ENCODE results near the gene GJD3. TPM values are rescaled to one million over a fixed set of nuclear protein-coding genes. Genes with fewer than 3 reads are reported as not detected.

Gene GJD3
- total and polyA plus RNA-seq, 4 donors, result 0.36 to 0.61 (median 0.40) TPM; not detected in 1

GRCh38 chr17:40313668-40314583 lies 50.6 kb downstream of the GJD3 start:
- H3K27me3 ChIP-seq (ENCODE audit: control insufficient read depth, insufficient read depth, low read length), result no peaks in the 10 kb centered on the region
- peaks cover 7% of the 10 kb centered on the region for H3K36me3 ChIP-seq (ENCODE audit: control insufficient read depth, insufficient read depth, low read length)
- peak in 2 of 6 donors; percentile 27 to 64 for DNase-seq (ENCODE audit: low read depth in 4 of 6, low spot score in 6 of 6)
- WGBS (ENCODE audit: insufficient coverage), result 71% methylated on average over 1 of the region's 7 CpGs
- no peaks in the 10 kb centered on the region for H3K9me3 ChIP-seq (ENCODE audit: control insufficient read depth, insufficient read depth, low read length)
- H3K27ac ChIP-seq (ENCODE audit: low read depth, low read length), result peak overlapping the region; percentile 16
- no peak overlapping the region for H3K4me3 ChIP-seq (ENCODE audit: low read depth, low read length)
- H3K4me1 ChIP-seq (ENCODE audit: control insufficient read depth, insufficient read depth, low read length), result peaks cover 98% of the 10 kb centered on the region

Small RNA genes within 50 kb of the gene (small RNA-seq; reads per million reads assigned to genes)
- gene RF00019 (ENCODE audit: low replicate concordance), result not detected
- not detected for gene RNA5SP441 (ENCODE audit: low replicate concordance)

Other genes starting within 250 kb of the GJD3 start
- 100 to 1,000 TPM in 1 of 2 donors, 10 to 100 TPM in 1; 89.4 to 121 TPM for gene MSL1, start 242.8 kb downstream of the GJD3 start, total RNA-seq
- 100 to 1,000 TPM; 166 to 168 TPM for gene MSL1, start 242.8 kb downstream of the GJD3 start, polyA plus RNA-seq (ENCODE audit: insufficient read length in 2 of 2)
- 10 to 100 TPM; 52.0 to 68.4 TPM for gene CASC3, start 224.2 kb downstream of the GJD3 start, total RNA-seq
- gene CASC3, start 224.2 kb downstream of the GJD3 start, polyA plus RNA-seq (ENCODE audit: insufficient read length in 2 of 2), result 100 to 1,000 TPM; 122 to 133 TPM
- gene RAPGEFL1, start 187.3 kb downstream of the GJD3 start, total RNA-seq, result 10 to 100 TPM; 10.6 to 17.7 TPM
- 10 to 100 TPM; 53.0 to 77.1 TPM for gene RAPGEFL1, start 187.3 kb downstream of the GJD3 start, polyA plus RNA-seq (ENCODE audit: insufficient read length in 2 of 2)
- 10 to 100 TPM; 10.7 to 13.2 TPM for gene WIPF2, start 145.4 kb downstream of the GJD3 start, total RNA-seq
- gene WIPF2, start 145.4 kb downstream of the GJD3 start, polyA plus RNA-seq (ENCODE audit: insufficient read length in 2 of 2), result 10 to 100 TPM; 49.2 to 54.3 TPM
- gene CDC6, start 76.9 kb downstream of the GJD3 start, total RNA-seq, result 10 to 100 TPM in 1 of 2 donors, 1 to 10 TPM in 1; 6.7 to 10.3 TPM
- 10 to 100 TPM; 11.7 to 12.9 TPM for gene CDC6, start 76.9 kb downstream of the GJD3 start, polyA plus RNA-seq (ENCODE audit: insufficient read length in 2 of 2)
- 10 to 100 TPM; 10.2 to 22.7 TPM for gene RARA, start 55.6 kb downstream of the GJD3 start, total RNA-seq
- gene RARA, start 55.6 kb downstream of the GJD3 start, polyA plus RNA-seq (ENCODE audit: insufficient read length in 2 of 2), result 10 to 100 TPM; 51.1 to 54.5 TPM
- gene TOP2A, start 53.2 kb upstream of the GJD3 start, total RNA-seq, result 10 to 100 TPM; 60.8 to 68.3 TPM
- gene TOP2A, start 53.2 kb upstream of the GJD3 start, polyA plus RNA-seq (ENCODE audit: insufficient read length in 2 of 2), result 10 to 100 TPM; 73.4 to 79.4 TPM
- gene IGFBP4, start 78.7 kb upstream of the GJD3 start, total RNA-seq, result 100 to 1,000 TPM in 1 of 2 donors, 10 to 100 TPM in 1; 53.1 to 110 TPM
- 10 to 100 TPM; 67.8 to 98.3 TPM for gene IGFBP4, start 78.7 kb upstream of the GJD3 start, polyA plus RNA-seq (ENCODE audit: insufficient read length in 2 of 2)
- gene TNS4, start 136.9 kb upstream of the GJD3 start, total RNA-seq, result not detected
- under 1 TPM in 1 of 2 donors, not detected in 1; 0.29 TPM for gene TNS4, start 136.9 kb upstream of the GJD3 start, polyA plus RNA-seq (ENCODE audit: insufficient read length in 2 of 2)
- under 1 TPM; 0.11 to 0.20 TPM for gene CCR7, start 200.7 kb upstream of the GJD3 start, total RNA-seq
- under 1 TPM; 0.17 to 0.33 TPM for gene CCR7, start 200.7 kb upstream of the GJD3 start, polyA plus RNA-seq (ENCODE audit: insufficient read length in 2 of 2)